AG10803 (cell line): ENCODE measurements around the gene SLC4A5.

Experiments
- DNase-seq: peaks from one replicate; pipeline ENCODE4 v3.0.0; 2010; ENCODE audit warnings: low read depth
- H3K4me3 ChIP-seq: 2 replicates; pipeline ENCODE4 v1.5.1; 2011; ENCODE audit warnings: mild to moderate bottlenecking, low read length, control low read depth
- TF ChIP-seq, protein P1 (sequence below): conservative IDR thresholded peaks from 2 replicates; pipeline ENCODE4 v1.5.1; 2011; ENCODE audit warnings: mild to moderate bottlenecking, low read length, control low read depth, inconsistent platforms

The SLC4A5 gene

DNA sequence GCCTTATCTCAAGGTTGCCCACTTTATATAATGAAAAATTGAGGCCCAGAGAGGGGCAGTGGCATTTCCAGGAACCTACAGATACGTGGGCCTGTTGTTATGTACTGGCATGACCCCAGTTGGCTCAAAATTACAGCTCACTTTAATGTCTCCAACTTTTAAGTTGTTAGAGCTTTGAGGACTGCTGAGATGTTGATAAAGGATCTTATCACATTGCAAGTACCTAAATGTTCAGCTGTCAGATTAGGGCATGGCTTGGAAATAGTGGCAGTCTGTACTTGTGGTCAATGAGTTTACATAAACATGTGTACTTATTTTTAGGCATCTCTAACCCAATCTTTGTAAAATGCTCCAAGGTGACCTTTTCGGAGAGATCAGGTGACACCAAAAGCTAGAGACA is 14.6 kb downstream of the SLC4A5 start:
- TF ChIP-seq, protein P1, sequence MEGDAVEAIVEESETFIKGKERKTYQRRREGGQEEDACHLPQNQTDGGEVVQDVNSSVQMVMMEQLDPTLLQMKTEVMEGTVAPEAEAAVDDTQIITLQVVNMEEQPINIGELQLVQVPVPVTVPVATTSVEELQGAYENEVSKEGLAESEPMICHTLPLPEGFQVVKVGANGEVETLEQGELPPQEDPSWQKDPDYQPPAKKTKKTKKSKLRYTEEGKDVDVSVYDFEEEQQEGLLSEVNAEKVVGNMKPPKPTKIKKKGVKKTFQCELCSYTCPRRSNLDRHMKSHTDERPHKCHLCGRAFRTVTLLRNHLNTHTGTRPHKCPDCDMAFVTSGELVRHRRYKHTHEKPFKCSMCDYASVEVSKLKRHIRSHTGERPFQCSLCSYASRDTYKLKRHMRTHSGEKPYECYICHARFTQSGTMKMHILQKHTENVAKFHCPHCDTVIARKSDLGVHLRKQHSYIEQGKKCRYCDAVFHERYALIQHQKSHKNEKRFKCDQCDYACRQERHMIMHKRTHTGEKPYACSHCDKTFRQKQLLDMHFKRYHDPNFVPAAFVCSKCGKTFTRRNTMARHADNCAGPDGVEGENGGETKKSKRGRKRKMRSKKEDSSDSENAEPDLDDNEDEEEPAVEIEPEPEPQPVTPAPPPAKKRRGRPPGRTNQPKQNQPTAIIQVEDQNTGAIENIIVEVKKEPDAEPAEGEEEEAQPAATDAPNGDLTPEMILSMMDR, result no peak
- no peak for DNase-seq
- H3K4me3 ChIP-seq, result no peak overlapping the region

DNA sequence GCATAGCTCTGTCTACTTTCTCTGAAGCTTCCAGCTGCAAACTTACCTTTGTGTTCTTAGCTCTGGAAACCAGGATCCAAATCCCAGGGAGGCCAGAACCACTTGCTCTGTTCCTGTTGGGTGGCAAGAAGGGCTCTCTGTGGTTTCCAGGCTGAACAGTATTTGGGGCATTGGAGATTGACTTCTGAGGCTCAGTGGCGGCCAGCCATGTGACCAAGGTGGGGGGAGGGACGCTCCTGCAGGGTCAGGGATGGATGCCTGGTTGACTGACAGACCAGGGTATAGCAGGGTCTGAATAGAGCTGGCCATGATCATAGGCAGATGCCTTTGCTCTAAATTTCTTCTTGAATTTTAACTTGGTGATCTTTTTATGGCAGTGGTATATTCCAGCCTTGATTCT is 15.1 kb downstream of the SLC4A5 start:
- no peak for DNase-seq
- TF ChIP-seq, protein P1, result no peak
- H3K4me3 ChIP-seq, result no peak overlapping the region

DNA sequence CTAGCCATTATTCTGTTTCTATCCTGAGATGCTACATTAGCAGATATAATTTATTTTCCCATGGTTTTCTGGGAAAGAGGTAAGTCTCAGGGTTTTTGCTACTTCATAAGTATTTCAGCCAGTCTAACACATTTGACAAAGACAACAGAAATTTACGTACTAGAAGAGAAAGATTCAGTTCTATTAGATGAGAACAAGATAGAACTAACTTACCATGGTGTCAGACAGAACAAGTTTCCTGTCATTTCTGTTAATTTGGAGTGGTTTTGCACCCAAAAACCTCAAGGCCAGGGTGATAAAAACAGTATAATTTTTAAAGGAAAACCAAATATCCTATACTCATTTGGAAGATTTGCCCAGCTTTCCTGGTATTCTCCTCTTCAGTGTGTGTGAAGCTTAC is 15.6 kb downstream of the SLC4A5 start:
- no peak overlapping the region for H3K4me3 ChIP-seq
- TF ChIP-seq, protein P1, result no peak
- DNase-seq, result no peak

DNA sequence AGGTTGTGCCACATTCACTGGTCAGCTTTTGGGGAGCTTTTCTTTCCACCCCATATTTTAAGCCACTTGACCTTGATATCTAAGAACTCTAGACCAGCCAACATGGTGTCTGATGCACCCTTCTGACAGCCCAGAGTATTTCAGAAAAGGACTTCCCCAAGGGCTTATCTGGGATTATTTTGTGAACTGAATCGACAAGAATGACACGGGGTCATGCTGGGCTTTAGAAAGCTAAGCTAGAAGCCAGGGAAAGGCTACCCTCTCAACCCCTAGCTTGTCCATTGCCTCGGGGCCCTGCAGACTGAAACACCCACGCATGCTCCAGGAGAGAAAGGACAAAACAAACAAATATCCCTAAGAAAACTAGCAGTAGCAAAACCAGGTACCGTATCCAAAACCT is 16.0 kb downstream of the SLC4A5 start:
- H3K4me3 ChIP-seq, result no peak overlapping the region
- TF ChIP-seq, protein P1, result no peak
- no peak for DNase-seq

DNA sequence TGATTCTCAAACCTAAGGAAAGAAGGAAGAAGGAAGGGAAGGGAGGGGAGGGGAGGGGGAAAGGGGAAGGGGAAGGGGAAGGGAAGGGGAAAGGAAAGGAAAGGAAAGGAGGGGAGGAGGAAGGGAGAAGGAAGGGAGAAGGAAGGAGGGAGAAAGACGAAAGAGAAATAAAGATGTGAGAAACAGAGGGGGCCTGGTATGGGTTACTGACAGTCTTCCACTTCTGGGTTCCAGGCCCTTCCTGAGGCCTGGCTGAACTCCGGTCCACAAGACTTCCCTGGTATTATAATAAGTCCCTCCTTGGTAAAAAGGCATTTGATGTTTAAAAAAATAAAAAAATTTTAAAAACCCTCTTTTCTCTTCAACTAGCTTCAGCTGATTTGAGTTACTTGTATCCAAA is 17.4 kb downstream of the SLC4A5 start:
- no peak for DNase-seq
- no peak overlapping the region for H3K4me3 ChIP-seq
- TF ChIP-seq, protein P1, result no peak

DNA sequence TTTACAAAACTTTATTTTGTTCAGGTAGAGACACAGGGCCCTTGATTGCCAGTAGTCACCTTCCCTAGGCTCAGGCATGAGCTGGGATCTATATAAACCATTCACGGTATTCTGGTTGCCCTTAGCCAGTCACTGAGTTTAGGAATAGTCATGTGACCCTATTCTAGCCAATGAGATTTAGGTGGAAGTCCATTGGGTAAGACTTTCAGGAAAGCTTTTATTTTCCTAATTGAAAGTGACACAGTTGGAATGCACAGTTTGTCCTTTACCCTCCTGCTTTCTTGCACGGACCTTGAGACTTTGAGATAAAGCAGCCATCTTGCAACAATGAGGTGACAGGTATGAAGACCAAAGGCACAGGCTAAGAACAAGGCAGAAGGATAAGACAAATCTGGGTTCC is 21.5 kb downstream of the SLC4A5 start:
- DNase-seq, result no peak
- TF ChIP-seq, protein P1, result no peak
- H3K4me3 ChIP-seq, result no peak overlapping the region

DNA sequence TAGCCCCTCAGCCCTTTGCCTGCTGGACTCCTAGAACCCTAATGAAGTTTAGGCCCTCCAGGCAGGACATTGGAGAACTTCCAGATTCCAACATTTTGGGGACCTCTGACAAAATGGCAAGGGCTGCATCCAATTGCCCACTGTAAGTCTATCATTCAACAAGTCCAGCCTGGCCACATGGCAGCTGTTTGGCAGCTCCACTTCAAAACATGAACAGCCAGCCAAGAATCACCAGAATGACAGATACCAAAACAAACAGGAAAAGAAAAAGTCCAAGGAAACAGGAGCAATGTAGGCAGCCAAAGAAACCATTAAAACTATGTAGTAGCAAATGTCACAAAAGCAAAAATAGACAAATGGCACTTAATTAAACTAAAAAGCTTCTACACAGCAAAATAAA is 25.5 kb downstream of the SLC4A5 start:
- H3K4me3 ChIP-seq, result no peak overlapping the region
- DNase-seq, result no peak
- TF ChIP-seq, protein P1, result no peak
